Uterus (tissue), 2 donors: ENCODE measurements around the gene AQR.

Experiments
- CTCF ChIP-seq, 4 experiments: fragments of 200-600 bp in 2 of 4; fragments of 450-650 bp in 2 of 4; sonication (generic) in 2 of 4; IDR thresholded peaks; one replicate each; pipeline ENCODE4 v1.5.1; 2016 to 2019; ENCODE audit warnings: antibody characterized with exemption in 4 of 4, mild to moderate bottlenecking in 2 of 4, moderate library complexity in 1 of 4
- POLR2A ChIP-seq, 2 donors: fragments of 450-650 bp; IDR thresholded peaks; one replicate each; pipeline ENCODE4 v1.6.1; 2016; ENCODE audit warnings: antibody characterized with exemption in 2 of 2, mild to moderate bottlenecking in 1 of 2, moderate library complexity in 1 of 2

GRCh38 chr15:34854232-34854631, 115.3 kb downstream of the AQR start:
- TF ChIP-seq CTCF (IDR thresholded peaks at IDR 0.05) (no peak), POLR2A (IDR thresholded peaks at IDR 0.05) (no peak)
